ENCODE results near the gene ANGPTL2. TPM values are rescaled to one million over a fixed set of nuclear protein-coding genes. Genes with fewer than 3 reads are reported as not detected.

The ANGPTL2 gene
- total RNA-seq, 1 experiment from 2014 or later: 1.5 TPM

GRCh38 chr9:127140181-127140580, 17.7 kb upstream of the ANGPTL2 start:
- no peak for DNase-seq (ENCODE audit: low read depth, low spot score)
- in situ Hi-C loops (cut with HindIII; ENCODE audit: low pct_unique_long_range_greater_than_20kb, low sequenced_read_pairs): no loop called here

- in situ Hi-C loops (cut with HindIII; ENCODE audit: low pct_unique_long_range_greater_than_20kb, low sequenced_read_pairs): no loop called here
- no peak for DNase-seq (ENCODE audit: low read depth, low spot score)
Measured at GRCh38 chr9:127139775-127140174, 17.3 kb upstream of the ANGPTL2 start.

- in situ Hi-C loops (cut with HindIII; ENCODE audit: low pct_unique_long_range_greater_than_20kb, low sequenced_read_pairs): no loop called here
- no peak for DNase-seq (ENCODE audit: low read depth, low spot score)
Measured at GRCh38 chr9:127139071-127139731, 16.8 kb upstream of the ANGPTL2 start.

- DNase-seq (ENCODE audit: low read depth, low spot score): no peak
- in situ Hi-C loops (cut with HindIII; ENCODE audit: low pct_unique_long_range_greater_than_20kb, low sequenced_read_pairs): no loop called here
Measured at GRCh38 chr9:127138444-127138843, 16.0 kb upstream of the ANGPTL2 start.

GRCh38 chr9:127137640-127138360, 15.4 kb upstream of the ANGPTL2 start:
- DNase-seq (ENCODE audit: low read depth, low spot score): no peak
- in situ Hi-C loops (cut with HindIII; ENCODE audit: low pct_unique_long_range_greater_than_20kb, low sequenced_read_pairs): no loop called here

- in situ Hi-C loops (cut with HindIII; ENCODE audit: low pct_unique_long_range_greater_than_20kb, low sequenced_read_pairs): no loop called here
- DNase-seq (ENCODE audit: low read depth, low spot score): no peak
Measured at GRCh38 chr9:127136880-127137639, 14.6 kb upstream of the ANGPTL2 start.

GRCh38 chr9:127136081-127136879, 13.8 kb upstream of the ANGPTL2 start:
- in situ Hi-C loops (cut with HindIII; ENCODE audit: low pct_unique_long_range_greater_than_20kb, low sequenced_read_pairs): no loop called here
- no peak for DNase-seq (ENCODE audit: low read depth, low spot score)

- DNase-seq (ENCODE audit: low read depth, low spot score): no peak
Measured at GRCh38 chr9:127135056-127135745, 12.8 kb upstream of the ANGPTL2 start.

GRCh38 chr9:127133739-127134167, 11.3 kb upstream of the ANGPTL2 start:
- DNase-seq (ENCODE audit: low read depth, low spot score): no peak
- in situ Hi-C loops (cut with HindIII; ENCODE audit: low pct_unique_long_range_greater_than_20kb, low sequenced_read_pairs): no loop called here

More at GRCh38 chr9:127135056-127135745, 12.8 kb upstream of the ANGPTL2 start:
- in situ Hi-C loops (cut with HindIII; ENCODE audit: low pct_unique_long_range_greater_than_20kb, low sequenced_read_pairs): no loop called here

GRCh38 chr9:127132921-127133647, 10.6 kb upstream of the ANGPTL2 start:
- in situ Hi-C loops (cut with HindIII; ENCODE audit: low pct_unique_long_range_greater_than_20kb, low sequenced_read_pairs): no loop called here
- DNase-seq (ENCODE audit: low read depth, low spot score): no peak

- no peak for DNase-seq (ENCODE audit: low read depth, low spot score)
- in situ Hi-C loops (cut with HindIII; ENCODE audit: low pct_unique_long_range_greater_than_20kb, low sequenced_read_pairs): no loop called here
Measured at GRCh38 chr9:127132375-127132774, 9.9 kb upstream of the ANGPTL2 start.

- peak; percentile 6 for DNase-seq (ENCODE audit: low read depth, low spot score)
- in situ Hi-C loops (cut with HindIII; ENCODE audit: low pct_unique_long_range_greater_than_20kb, low sequenced_read_pairs): no loop called here
Measured at GRCh38 chr9:127131871-127132270, 9.4 kb upstream of the ANGPTL2 start.

- in situ Hi-C loops (cut with HindIII; ENCODE audit: low pct_unique_long_range_greater_than_20kb, low sequenced_read_pairs): no loop called here
Measured at GRCh38 chr9:127130661-127131538, 8.5 kb upstream of the ANGPTL2 start.

GRCh38 chr9:127130235-127130634, 7.8 kb upstream of the ANGPTL2 start:
- DNase-seq (ENCODE audit: low read depth, low spot score): no peak
- in situ Hi-C loops (cut with HindIII; ENCODE audit: low pct_unique_long_range_greater_than_20kb, low sequenced_read_pairs): no loop called here

More at GRCh38 chr9:127130661-127131538, 8.5 kb upstream of the ANGPTL2 start:
- DNase-seq (ENCODE audit: low read depth, low spot score): no peak

GRCh38 chr9:127129718-127130085, 7.3 kb upstream of the ANGPTL2 start:
- no peak for DNase-seq (ENCODE audit: low read depth, low spot score)
- in situ Hi-C loops (cut with HindIII; ENCODE audit: low pct_unique_long_range_greater_than_20kb, low sequenced_read_pairs): no loop called here
